GM19463 (cell line): Measurements from ENCODE around the gene SCYL1.
A peak's percentile ranks its signal among the peaks of the same experiment; 100 is the strongest.
"Not testable (repeated sequence)": the region's sequence is repeated elsewhere in the genome, so short reads cannot be mapped to it uniquely, and the experiment has no call there.

Source experiments
- ATAC-seq: cut with Tn5 transposase; IDR thresholded peaks from one replicate; pipeline ENCODE4 v1.9.1; 2021; ENCODE audit warnings: mild to moderate bottlenecking, moderate library complexity; ENCODE audit not compliant: unreplicated experiment

SCYL1 gene

DNA sequence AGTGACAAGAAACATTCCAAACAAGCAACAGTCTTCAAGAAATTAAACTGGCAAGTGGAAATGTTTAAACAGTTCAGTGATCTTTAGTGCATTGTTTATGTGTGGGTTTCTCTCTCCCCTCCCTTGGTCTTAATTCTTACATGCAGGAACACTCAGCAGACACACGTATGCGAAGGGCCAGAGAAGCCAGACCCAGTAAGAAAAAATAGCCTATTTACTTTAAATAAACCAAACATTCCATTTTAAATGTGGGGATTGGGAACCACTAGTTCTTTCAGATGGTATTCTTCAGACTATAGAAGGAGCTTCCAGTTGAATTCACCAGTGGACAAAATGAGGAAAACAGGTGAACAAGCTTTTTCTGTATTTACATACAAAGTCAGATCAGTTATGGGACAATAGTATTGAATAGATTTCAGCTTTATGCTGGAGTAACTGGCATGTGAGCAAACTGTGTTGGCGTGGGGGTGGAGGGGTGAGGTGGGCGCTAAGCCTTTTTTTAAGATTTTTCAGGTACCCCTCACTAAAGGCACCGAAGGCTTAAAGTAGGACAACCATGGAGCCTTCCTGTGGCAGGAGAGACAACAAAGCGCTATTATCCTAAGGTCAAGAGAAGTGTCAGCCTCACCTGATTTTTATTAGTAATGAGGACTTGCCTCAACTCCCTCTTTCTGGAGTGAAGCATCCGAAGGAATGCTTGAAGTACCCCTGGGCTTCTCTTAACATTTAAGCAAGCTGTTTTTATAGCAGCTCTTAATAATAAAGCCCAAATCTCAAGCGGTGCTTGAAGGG lies 20.0 kb upstream of the SCYL1 start:
- ATAC-seq = no peak

DNA sequence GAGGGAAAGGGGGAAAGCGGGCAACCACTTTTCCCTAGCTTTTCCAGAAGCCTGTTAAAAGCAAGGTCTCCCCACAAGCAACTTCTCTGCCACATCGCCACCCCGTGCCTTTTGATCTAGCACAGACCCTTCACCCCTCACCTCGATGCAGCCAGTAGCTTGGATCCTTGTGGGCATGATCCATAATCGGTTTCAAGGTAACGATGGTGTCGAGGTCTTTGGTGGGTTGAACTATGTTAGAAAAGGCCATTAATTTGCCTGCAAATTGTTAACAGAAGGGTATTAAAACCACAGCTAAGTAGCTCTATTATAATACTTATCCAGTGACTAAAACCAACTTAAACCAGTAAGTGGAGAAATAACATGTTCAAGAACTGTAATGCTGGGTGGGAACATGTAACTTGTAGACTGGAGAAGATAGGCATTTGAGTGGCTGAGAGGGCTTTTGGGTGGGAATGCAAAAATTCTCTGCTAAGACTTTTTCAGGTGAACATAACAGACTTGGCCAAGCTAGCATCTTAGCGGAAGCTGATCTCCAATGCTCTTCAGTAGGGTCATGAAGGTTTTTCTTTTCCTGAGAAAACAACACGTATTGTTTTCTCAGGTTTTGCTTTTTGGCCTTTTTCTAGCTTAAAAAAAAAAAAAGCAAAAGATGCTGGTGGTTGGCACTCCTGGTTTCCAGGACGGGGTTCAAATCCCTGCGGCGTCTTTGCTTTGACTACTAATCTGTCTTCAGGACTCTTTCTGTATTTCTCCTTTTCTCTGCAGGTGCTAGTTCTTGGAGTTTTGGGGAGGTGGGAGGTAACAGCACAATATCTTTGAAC lies 19.2 kb upstream of the SCYL1 start:
- ATAC-seq = no peak

DNA sequence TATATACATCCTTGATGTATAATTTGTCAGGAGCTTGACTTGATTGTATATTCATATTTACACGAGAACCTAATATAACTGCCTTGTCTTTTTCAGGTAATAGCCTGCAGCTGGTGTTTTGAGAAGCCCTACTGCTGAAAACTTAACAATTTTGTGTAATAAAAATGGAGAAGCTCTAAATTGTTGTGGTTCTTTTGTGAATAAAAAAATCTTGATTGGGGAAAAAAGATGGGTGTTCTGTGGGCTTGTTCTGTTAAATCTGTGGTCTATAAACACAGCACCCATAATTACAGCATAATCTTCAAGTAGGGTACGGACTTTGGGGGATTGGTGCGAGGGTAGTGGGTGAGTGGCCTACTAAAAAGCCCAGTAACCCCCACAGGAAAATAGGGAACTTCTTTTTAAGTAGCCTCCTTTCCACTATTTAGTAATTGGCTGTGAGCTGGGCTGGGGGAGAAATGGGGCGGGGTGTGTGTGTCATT lies 18.6 kb upstream of the SCYL1 start:
- ATAC-seq = no peak

DNA sequence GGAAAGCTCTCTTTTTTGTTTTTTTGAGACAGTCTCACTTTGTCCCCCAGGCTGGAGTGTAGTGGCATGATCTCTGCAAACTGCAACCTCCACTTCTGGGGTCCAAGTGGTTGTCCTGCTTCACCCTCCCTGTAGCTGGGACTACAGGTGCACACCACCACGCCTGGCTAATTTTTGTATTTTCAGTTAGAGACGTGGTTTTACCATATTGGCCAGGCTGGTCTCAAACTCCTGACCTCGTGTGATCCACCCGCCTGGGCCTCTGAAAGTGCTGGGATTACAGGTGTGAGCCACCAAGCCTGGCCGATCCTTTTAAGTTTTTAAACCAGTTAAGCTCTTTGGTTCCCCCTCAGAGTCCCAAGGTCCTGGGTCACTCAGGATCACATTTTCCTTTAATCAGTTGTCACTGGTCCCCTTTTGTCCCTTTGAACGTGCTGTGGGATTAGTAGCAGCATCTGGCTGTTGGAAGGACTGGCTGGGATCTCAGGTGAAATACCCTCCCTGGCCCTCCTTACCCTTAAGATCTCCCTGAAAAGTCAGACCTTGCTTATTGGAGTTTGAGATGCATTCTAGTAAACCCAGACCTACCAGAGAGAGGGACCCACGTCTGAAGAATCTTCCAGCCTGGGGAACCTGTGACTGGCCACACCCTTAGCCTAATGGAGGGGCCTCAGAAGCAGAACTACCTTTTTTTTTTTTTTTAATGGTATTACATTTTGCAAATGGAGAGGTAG lies 17.9 kb upstream of the SCYL1 start:
- peak; percentile 36 for ATAC-seq

DNA sequence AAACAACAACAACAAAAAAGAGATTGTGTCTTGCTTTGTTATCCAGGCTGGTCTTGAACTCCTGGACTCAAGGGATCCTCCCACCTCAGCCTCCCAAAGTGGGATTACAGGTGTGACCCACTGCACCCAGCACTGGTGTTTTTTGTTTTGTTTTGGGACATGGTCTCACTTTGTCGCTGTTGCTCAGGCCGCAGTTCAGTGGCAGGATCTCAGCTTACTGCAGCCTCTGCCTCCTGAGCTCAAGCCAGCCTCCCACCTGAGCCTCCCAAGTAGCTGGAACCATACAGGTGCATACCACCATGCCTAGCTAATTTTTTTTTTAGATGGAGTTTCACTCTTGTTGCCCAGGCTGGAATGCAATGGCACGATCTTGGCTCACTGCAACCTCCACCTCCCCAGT lies 12.6 kb upstream of the SCYL1 start:
- ATAC-seq = not testable (repeated sequence)

DNA sequence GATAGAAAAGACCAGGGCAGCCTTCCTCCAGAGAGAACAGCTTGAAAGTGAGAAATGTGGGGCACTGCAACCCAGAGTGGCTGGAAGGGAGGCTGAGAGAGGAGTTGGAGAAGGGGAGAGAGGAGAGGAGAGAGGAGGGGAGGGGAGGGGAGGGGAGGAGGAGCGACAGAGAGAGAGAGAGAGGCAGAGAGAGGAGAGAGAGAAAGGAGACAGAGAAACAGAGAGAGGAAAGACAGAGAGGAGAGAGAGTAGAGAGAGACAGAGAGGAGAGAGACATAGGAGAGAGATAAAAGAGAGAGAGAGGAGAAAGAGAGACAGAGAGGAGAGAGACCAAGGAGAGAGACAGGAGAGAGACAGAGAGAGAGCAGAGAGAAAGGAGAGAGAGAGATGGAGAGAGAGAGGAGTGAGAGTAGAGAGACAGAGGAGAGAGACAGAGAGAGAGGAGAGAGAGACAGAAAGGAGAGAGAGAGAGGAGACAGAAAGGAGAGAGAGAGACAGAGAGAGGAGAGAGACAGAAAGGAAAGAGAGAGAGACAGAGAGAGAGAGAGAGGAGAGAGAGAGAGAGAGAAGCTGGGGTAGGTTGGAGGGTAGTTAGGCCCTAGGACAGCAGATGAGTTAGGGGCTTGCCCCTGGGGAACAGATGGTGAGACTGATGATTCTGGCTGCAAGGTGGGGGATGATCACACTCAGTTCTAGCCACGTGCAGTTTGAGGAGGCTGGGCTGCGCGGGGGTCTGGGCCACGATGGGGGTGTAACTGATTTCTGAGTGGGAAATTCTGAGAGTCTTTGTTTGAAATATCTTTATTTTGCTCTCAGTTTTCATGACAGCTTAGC lies 8.5 kb upstream of the SCYL1 start:
- no peak for ATAC-seq

DNA sequence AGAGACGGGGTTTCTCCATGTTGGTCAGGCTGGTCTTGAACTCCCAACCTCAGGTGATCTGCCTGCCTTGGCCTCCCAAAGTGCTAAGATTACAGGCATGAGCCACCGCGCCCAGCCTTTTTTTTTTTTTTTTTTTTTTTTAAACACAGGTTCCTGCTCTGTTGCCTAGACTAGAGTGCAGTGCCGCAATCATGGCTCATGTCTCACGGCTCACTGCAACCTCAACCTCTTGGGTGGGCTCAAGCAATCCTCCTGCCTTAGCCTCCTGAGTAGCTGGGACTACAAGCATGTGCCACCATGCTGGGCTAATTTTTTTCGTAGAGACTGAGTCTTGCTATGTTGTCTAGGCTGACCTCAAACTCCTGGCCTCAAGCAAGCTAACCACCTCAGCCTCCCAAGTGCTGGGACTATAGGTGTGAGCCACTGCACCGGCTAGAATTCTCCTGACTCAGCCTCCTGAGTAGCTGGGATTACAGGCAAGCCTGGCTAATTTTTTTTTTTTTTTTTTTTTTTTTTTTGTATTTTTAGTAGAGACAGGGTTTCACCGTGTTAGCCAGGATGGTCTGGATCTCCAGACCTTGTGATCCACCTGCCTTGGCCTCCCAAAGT lies 5.8 kb upstream of the SCYL1 start:
- ATAC-seq = not testable (repeated sequence)

DNA sequence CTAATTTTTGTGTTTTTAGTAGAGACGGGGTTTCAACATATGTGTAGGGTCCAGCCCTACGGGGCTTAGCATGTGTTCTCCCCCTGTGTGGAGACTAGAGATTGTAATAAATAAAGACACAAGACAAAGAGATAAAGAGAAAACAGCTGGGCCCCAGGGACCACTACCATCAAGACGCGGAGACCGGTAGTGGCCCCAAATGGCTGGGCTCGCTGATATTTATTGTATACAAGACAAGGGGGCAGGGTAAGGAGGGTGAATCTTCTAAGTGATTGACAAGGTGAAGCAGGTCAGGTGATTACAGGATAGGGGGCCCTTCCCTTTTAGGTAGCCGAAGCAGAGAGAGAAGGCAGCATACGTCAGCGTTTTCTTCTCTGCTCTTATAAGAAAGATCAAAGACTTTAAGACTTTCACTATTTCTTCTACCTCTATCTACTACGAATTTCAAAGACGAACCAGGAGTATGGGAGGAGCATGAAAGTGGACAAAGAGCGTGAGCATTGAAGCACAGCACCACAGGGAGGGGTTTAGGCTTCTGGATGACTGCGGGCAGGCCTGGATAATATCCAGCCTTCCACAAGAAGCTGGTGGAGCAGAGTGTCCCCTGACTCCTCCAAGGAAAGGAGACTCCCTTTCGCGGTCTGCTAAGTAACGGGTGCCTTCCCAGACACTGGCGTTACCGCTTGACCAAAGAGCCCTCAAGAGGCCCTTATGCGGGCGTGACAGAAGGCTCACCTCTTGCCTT lies 2.9 kb upstream of the SCYL1 start:
- ATAC-seq = not testable (repeated sequence)

DNA sequence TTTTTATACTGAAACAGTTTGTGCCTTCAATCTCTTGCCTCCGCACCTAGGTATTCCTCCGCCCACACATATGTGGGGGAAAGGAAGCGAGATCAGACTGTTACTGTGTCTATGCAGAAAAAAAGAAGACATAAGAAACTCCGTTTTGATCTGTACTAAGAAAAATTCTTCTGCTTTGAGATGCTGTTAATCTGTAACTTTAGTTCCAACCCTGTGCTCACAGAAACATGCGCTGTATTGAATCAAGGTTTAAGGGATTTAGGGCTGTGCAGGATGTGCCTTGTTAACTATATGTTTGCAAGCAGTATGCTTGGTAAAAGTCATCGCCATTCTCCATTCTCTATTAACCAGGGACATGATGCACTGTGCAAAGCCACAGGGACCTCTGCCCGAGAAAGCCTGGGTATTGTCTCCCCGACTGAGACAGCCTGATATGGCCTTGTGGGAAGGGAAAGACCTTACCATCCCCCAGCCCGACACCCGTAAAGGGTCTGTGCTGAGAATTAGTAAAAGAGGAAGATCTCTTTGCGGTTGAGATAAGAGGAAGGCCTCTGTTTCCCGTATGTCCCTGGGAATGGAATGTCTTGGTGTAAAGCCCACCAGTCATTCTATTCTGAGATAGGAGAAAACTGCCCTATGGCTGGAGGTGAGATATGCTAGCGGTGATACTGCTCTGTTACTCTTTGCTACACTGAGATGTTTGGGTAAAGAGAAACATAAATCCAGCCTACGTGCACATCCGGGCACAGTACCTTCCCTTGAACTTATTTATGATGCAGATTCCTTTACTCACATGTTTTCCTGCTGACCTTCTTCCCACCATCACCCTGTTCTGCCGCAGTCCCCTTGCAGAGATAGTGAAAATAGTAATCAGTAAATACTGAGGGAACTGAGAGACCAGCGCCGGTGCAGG lies 1.9 kb upstream of the SCYL1 start:
- ATAC-seq = not testable (repeated sequence)

DNA sequence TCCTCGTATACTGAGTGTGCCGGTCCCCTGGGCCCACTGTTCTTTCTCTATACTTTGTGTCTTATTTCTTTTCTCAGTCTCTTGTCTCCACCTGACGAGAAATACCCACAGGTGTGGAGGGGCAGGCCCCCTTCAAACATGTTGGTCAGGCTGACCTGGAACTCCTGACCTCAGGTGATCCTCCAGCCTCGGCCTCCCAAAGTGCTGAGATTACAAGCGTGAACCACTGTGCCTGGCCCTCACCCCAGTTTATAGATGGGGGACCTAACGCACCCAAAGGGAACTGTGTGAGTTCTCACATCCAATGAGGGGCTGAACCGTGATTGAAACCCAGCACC lies 1.3 kb upstream of the SCYL1 start:
- not testable (repeated sequence) for ATAC-seq

DNA sequence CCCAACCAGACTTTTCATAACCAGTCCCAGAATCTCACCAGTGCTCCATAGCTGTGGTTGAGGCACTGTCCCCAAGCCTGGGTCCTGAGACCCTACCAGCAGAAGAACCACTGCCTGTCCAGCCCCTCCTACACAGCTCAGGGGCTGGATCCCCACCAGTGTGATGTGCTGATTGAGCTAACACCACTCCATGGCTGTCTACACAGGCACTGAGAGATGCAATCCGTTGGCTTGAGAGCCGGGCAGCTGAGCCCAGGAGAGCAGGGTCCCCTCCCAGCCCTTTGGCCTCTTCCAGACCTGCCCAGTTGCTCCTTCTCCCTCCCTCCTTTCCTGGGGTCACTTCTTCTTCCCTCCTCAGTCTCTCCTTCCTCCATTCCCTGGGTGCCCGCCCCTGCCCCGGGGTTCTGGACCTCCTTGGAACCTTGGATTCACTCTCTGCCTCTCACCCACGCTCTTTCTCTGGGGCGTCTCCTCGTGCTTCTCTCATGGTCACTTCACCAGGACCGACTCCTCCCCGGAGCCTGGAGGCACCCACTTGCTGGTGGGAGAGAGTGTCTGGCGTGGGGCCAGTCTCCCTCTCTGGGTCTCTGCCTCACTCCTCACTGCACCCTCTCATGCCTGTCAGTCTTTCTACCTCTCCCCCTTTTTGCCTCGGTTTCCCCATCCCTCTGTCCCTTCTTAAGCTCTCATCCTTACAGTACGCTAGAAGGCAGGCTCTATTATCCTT lies 706 bp upstream of the SCYL1 start:
- no peak for ATAC-seq

DNA sequence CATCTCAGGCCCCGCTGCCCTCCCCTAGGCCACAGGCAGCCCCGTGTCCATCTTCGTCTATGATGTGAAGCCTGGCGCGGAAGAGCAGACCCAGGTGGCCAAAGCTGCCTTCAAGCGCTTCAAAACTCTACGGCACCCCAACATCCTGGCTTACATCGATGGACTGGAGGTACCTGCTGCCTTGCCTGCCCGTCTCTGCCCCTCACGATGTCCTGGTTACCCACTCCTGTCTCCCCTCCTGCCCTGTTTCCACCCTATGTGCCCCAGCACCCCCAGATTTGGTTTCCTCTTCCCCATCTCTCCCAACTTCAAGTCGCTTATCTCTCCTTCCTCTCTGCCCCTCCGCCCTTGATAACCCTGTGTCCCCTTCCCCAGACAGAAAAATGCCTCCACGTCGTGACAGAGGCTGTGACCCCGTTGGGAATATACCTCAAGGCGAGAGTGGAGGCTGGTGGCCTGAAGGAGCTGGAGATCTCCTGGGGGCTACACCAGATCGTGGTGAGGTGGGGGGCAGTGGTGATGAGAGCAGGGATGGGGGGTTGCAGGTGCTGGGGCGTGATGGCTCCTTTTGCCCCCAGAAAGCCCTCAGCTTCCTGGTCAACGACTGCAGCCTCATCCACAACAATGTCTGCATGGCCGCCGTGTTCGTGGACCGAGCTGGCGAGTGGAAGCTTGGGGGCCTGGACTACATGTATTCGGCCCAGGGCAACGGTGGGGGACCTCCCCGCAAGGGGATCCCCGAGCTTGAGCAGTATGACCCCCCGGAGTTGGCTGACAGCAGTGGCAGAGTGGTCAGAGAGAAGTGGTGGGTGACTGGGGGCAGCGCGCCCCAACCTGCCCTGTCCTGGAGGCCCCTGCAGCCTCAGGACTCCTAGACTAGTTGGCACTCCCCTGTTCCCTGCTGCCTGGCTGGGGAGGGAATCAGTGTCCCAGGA lies 930 bp downstream of the SCYL1 start:
- no peak for ATAC-seq

DNA sequence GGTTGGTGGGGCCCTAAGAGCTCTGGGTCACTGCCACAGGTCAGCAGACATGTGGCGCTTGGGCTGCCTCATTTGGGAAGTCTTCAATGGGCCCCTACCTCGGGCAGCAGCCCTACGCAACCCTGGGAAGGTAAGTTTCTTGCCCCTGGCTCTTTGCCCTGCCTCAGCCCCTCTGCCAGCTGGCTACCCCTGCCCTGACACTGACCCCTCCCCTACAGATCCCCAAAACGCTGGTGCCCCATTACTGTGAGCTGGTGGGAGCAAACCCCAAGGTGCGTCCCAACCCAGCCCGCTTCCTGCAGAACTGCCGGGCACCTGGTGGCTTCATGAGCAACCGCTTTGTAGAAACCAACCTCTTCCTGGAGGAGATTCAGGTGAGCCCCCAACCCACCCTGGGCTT lies 1.9 kb downstream of the SCYL1 start:
- ATAC-seq = no peak

DNA sequence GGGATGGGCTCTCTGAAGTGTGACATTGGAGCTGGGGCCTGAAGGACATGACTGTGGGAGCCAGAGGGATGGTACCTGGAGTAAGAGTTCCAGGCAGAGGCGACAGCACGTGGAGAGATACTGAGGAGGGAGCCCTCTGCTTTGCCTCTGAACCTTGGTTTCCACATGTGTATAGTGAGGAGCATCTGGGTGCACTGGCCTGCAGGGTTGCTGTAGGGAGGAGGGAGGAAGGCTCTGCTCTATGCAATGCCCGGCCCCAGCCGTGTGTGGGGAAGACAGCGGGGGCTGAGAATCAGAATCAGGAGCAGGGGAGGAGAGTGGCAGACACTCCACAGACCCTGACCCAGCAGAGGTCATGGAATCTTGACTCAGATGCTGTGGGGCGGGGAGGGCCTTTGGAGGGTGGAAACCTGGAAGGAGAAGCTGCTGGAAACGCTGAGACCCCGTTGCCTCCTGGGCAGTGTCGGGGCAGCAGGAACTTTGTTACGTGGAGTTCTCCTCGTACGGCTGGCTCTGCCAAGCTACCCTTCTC lies 4.0 kb downstream of the SCYL1 start:
- no peak for ATAC-seq

DNA sequence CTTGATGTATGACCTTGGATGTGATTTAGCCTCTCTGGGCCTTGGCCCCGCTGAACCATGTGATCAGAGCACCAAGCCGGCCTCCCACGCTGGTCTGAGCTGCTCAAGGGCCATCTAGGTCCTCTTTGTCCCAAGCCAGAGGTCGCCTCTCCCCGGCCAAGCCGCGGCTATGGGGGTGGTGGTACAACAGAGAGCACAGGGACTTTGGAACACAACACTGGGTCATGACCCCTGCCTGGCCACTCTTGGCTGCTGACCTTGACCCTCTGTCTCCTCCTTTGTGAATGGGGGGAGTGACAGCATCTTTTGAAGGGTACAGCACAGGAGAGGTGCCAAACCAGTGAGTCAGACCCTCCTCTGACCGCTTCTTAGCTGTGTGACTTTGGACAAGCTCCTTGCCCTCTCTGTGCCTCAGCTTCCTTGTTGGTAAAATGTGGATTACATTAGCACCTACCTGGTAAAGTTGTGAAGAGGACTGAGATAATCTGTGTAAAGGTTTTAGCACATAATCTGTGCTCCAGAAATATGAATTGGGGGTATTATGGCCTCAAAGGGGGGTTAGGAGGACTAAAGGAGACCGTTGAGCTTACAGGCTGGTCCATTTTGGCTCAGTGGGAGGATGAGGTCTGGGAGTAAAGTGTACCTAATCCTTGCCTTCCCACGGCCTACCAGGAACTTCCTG lies 4.7 kb downstream of the SCYL1 start:
- ATAC-seq = no peak

DNA sequence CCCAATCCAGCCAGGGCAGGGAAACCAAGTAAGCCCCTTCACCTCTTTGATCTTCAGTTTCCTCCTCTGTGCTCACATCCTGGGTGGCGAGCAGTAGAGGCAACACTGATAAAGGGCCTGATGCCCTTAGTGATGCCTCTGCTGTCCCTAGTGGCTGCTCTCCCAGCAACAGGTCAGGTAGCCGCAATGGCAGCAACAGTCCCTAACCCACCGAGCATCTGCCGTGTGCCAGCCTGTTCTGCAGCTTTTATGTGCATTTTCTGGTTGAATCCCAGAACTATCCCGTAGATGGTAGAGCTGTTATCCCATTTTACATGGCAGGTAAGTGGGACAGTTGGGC lies 5.2 kb downstream of the SCYL1 start:
- ATAC-seq = no peak
